GM12878 (cell line): ENCODE data around the gene GOPC. TPM values are rescaled to one million over a fixed set of nuclear protein-coding genes. Genes with fewer than 3 reads are reported as not detected.

Experiments used
- ATAC-seq: fragments of 200-7000 bp; cut with Tn5 transposase; 3 replicates; pipeline ENCODE4 v1.9.1; 2020; ENCODE audit warnings: mild to moderate bottlenecking, moderate library complexity
- BruUV-seq: library from RNA; stranded (reverse); fragments of 400-500 nt; replicated peaks from 2 replicates; lab custom pipeline; 2021; lab: Mats Ljungman, UMichigan
- CTCF ChIA-PET: fragments of 300-600 bp; sonication (Branson Sonifier 250); formaldehyde crosslinking; extraction: SDS; loops from one replicate; lab custom pipeline; 2021; ENCODE audit warnings: inconsistent platforms; lab: Yijun Ruan, JAX
- POLR2A ChIA-PET: fragments of 350-600 bp; formaldehyde crosslinking; extraction: SDS; loops from one replicate; lab custom pipeline; 2021; ENCODE audit warnings: inconsistent platforms; lab: Charles Lee
- RAD21 ChIA-PET: fragments of 300-600 bp; sonication (Branson Sonifier 250); formaldehyde crosslinking; loops from one replicate; lab custom pipeline; 2023; ENCODE audit warnings: antibody characterized with exemption; ENCODE audit not compliant: unreplicated experiment; lab: Charles Lee
- SMC1A ChIA-PET: fragments of 300-600 bp; sonication (Branson Sonifier 250); formaldehyde crosslinking; loops from one replicate; lab custom pipeline; 2023; ENCODE audit not compliant: unreplicated experiment, uncharacterized antibody; lab: Charles Lee
- DNase-seq: peaks from one replicate; pipeline ENCODE4 v3.0.0-alpha.2; 2011; ENCODE audit warnings: low read depth, low spot score
- FAIRE-seq: peaks from 3 replicates; lab custom pipeline; 2011; peaks lifted over from hg19 to GRCh38; lab: Jason Lieb, UNC
- H2AFZ ChIP-seq: 2 replicates; pipeline ENCODE4 v1.6.0; 2011; ENCODE audit warnings: low read depth, low read length, control low read depth; ENCODE audit not compliant: control insufficient read depth
- H3K27ac ChIP-seq: 2 replicates; pipeline ENCODE4 v1.5.1; 2011; ENCODE audit warnings: control low read depth; ENCODE audit not compliant: control insufficient read depth, insufficient read depth
- H3K27me3 ChIP-seq, 2 experiments: replicated peaks in 1 of 2; 2 replicates each; pipeline versions ENCODE4 v1.6.0 to v1.6.1; 2011; ENCODE audit warnings: low read length in 1 of 2; ENCODE audit not compliant: control insufficient read depth in 2 of 2, insufficient read depth in 2 of 2
- H3K36me3 ChIP-seq, 2 experiments: 2 replicates each; pipeline ENCODE4 v1.5.1; 2011; ENCODE audit warnings: low read length in 1 of 2; ENCODE audit not compliant: control insufficient read depth in 2 of 2, insufficient read depth in 2 of 2
- H3K4me1 ChIP-seq: 2 replicates; pipeline ENCODE4 v1.6.1; 2011; ENCODE audit warnings: mild to moderate bottlenecking, low read length, moderate library complexity, mixed read lengths; ENCODE audit not compliant: control insufficient read depth, insufficient read depth
- H3K4me2 ChIP-seq: 2 replicates; pipeline ENCODE4 v1.6.0; 2011; ENCODE audit warnings: control low read depth; ENCODE audit not compliant: control insufficient read depth, insufficient read depth
- H3K4me3 ChIP-seq: fragments of 200-600 bp; sonication (generic); 2 replicates; pipeline ENCODE4 v1.5.1; 2016
- H3K79me2 ChIP-seq: 2 replicates; pipeline ENCODE4 v1.6.0; 2011; ENCODE audit warnings: low read length; ENCODE audit not compliant: control insufficient read depth, insufficient read depth
- H3K9ac ChIP-seq: 2 replicates; pipeline ENCODE4 v1.8.0; 2011; ENCODE audit warnings: low read length, control low read depth, mixed read lengths; ENCODE audit not compliant: control insufficient read depth, insufficient read depth
- H3K9me3 ChIP-seq: replicated peaks from 3 replicates; pipeline ENCODE4 v1.5.1; 2011; ENCODE audit warnings: mild to moderate bottlenecking, low read length; ENCODE audit not compliant: control insufficient read depth, insufficient read depth
- H4K20me1 ChIP-seq: 2 replicates; pipeline ENCODE4 v1.6.0; 2011; ENCODE audit not compliant: control insufficient read depth, insufficient read depth
- EP300 ChIP-seq, 2 experiments: fragments of 150-350 bp in 1 of 2; IDR thresholded peaks; 2 replicates each; pipeline ENCODE4 v1.6.1; 2011 to 2012; ENCODE audit warnings: low read depth in 2 of 2, low read length in 2 of 2, borderline replicate concordance in 1 of 2, improper control_type of control experiment in 1 of 2, inconsistent platforms in 1 of 2; ENCODE audit not compliant: control insufficient read depth in 1 of 2
- IKZF1 ChIP-seq: fragments of 450-650 bp; conservative IDR thresholded peaks from 2 replicates; pipeline ENCODE4 v1.6.1; 2017; ENCODE audit warnings: antibody characterized with exemption, mild to moderate bottlenecking
- NFYB ChIP-seq: IDR thresholded peaks from 2 replicates; pipeline ENCODE4 v1.6.1; 2011; ENCODE audit warnings: low read depth, mild to moderate bottlenecking, low read length, improper control_type of control experiment, moderate library complexity; ENCODE audit not compliant: insufficient read depth
- PAX8 ChIP-seq: fragments of 450-650 bp; IDR thresholded peaks from 2 replicates; pipeline ENCODE4 v1.6.1; 2017; ENCODE audit warnings: mild to moderate bottlenecking, moderate library complexity
- RBBP5 ChIP-seq: fragments of 200-600 bp; sonication (generic); conservative IDR thresholded peaks from 2 replicates; pipeline ENCODE4 v1.6.1; 2016
- RFX5 ChIP-seq: IDR thresholded peaks from 2 replicates; pipeline ENCODE4 v1.6.1; 2011; ENCODE audit warnings: low read depth, low read length, improper control_type of control experiment
- STAT3 ChIP-seq: IDR thresholded peaks from 2 replicates; pipeline ENCODE4 v1.6.1; 2011; ENCODE audit warnings: low read depth, low read length, improper control_type of control experiment
- ZNF207 ChIP-seq: fragments of 450-650 bp; IDR thresholded peaks from 2 replicates; pipeline ENCODE4 v1.6.1; 2014; ENCODE audit warnings: antibody characterized with exemption, mild to moderate bottlenecking, borderline replicate concordance
- WGBS: methylation state at CpG from one replicate; pipeline ENCODE4 v1.1.6; 2016; ENCODE audit warnings: low lambda C conversion rate; ENCODE audit not compliant: insufficient replicate concordance, insufficient coverage; ENCODE audit errors: missing lambda C conversion rate; 5-methylcytosine and 5-hydroxymethylcytosine counted together
- in situ Hi-C: fragments of 300-500 bp; cut with MboI; formaldehyde crosslinking; loops from 9 replicates; pipeline ENCODE4 v1.14.3; 2018; ENCODE audit warnings: mixed read lengths
- intact Hi-C: fragments of 100-400 bp; cut with micrococcal nuclease; formaldehyde crosslinking; loops from one replicate; pipeline ENCODE4 v1.14.2; 2022; ENCODE audit not compliant: unreplicated experiment
- polyA plus RNA-seq, 11 experiments: library from polyadenylated mRNA; depleted of rRNA in 4 of 11; unstranded in 6 of 11; stranded (reverse) in 5 of 11; fragments of >200 nt; fragmentation: Nextera tagmentation in 4 of 11; fragmentation: Illumina TruSeq in 1 of 11; extraction: Ambion mirVana in 4 of 11; extraction: Trizol in 1 of 11; gene quantifications; 1 replicate in 1 of 11; 2 replicates in 10 of 11; pipeline versions ENCODE4 v1.2.1 to v1.2.3, GENCODE V29; 2011 to 2016; ENCODE audit warnings: inconsistent platforms in 2 of 11, missing spikeins in 2 of 11, low read depth in 1 of 11
- total RNA-seq, 4 experiments: library from RNA; depleted of rRNA in 3 of 4; stranded (reverse); fragments of >200 nt in 3 of 4; fragmentation: Illumina TruSeq in 1 of 4; extraction: Trizol in 1 of 4; gene quantifications; 2 replicates each; pipeline versions ENCODE4 v1.2.1 to v1.2.3, GENCODE V29; 2013 to 2021
- TF ChIP-seq, protein P1 (sequence below): fragments of 450-650 bp; IDR thresholded peaks from 2 replicates; pipeline ENCODE4 v1.6.1; 2014; ENCODE audit warnings: mild to moderate bottlenecking
- TF ChIP-seq, protein P2 (sequence below): IDR thresholded peaks from 2 replicates; pipeline ENCODE4 v1.6.1; 2012; ENCODE audit warnings: low read length, inconsistent platforms
- TF ChIP-seq, protein P3 (sequence below): fragments of 450-650 bp; conservative IDR thresholded peaks from 2 replicates; pipeline ENCODE4 v1.6.1; 2017; ENCODE audit warnings: mild to moderate bottlenecking, moderate library complexity

The GOPC gene
- total and polyA plus RNA-seq, 10 of the 15 experiments (the other 5 are each of a cell fraction or from before 2014, with no cell fraction given), result 5.8 to 28.5 (median 18.0) TPM

DNA sequence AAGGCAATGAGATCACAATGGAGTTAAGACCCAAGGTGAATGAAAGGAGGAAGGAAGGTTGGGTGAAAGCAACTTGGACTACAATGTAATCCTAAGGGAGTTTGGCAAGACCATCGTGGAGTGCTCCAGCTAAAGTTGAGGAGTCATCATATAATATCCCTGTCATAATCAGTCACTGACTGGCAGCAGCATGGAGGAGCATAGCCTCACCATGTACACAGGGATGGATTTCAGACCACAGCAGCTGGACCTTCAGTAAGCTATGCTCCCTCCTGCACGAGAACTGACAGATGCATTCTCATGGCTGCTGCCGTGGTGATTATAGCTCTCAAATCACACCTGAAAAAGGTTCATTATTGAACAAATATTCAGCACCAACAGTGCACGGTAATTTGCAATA is 43.0 kb downstream of the GOPC start:
- RAD21 ChIA-PET, result interaction anchor here (1.5 to 3.2 kb wide), 2 partner anchors 82 to 109 kb away, joined by 3 to 9 read pairs; no protein-coding TSS in a partner anchor
- H3K4me1 ChIP-seq, result no peaks in the 10 kb centered on the region
- TF ChIP-seq RFX5 (no peak), ZNF207 (no peak), NFYB (no peak), IKZF1 (no peak)
- no peaks in the 10 kb centered on the region for H3K27me3 ChIP-seq
- POLR2A ChIA-PET, result interaction anchor here (1.8 kb wide), 1 partner anchor 45 kb away, joined by 4 read pairs; no protein-coding TSS in a partner anchor
- no peak overlapping the region for H3K4me3 ChIP-seq
- intact Hi-C loops (loop anchor here (5.0 to 10.0 kb wide), 2 partner anchors 212 to 276 kb away; no protein-coding TSS in a partner anchor), in situ Hi-C loops (loop anchor here (10.0 kb wide), 1 partner anchor 204 kb away; no protein-coding TSS in a partner anchor)
- H3K36me3 ChIP-seq, result peaks cover 1 to 12% of the 10 kb centered on the region in 2 experiments; a peak in 3 of 4 replicates
- no peak for DNase-seq
- H2AFZ ChIP-seq, result no peak overlapping the region
- 86% methylated on average over 4 of the region's 4 CpGs for WGBS
- no peaks in the 10 kb centered on the region for H3K9me3 ChIP-seq
- H3K4me2 ChIP-seq, result no peak overlapping the region
- FAIRE-seq, result no peak
- H3K9ac ChIP-seq, result no peak overlapping the region
- no peak for ATAC-seq
- SMC1A ChIA-PET, result interaction anchor here (0.5 to 2.8 kb wide), 7 partner anchors 9 to 270 kb away, joined by 3 to 19 read pairs (median 5); no protein-coding TSS in a partner anchor
- H4K20me1 ChIP-seq, result no peaks in the 10 kb centered on the region
- H3K79me2 ChIP-seq, result no peaks in the 10 kb centered on the region
- CTCF ChIA-PET, result interaction anchor here (0.8 to 14.8 kb wide), 5 partner anchors 18 to 109 kb away, joined by 3 to 223 read pairs (median 15); partner anchors contain the start of gene DCBLD1
- H3K27ac ChIP-seq, result no peak overlapping the region
- no TSS peak for BruUV-seq

DNA sequence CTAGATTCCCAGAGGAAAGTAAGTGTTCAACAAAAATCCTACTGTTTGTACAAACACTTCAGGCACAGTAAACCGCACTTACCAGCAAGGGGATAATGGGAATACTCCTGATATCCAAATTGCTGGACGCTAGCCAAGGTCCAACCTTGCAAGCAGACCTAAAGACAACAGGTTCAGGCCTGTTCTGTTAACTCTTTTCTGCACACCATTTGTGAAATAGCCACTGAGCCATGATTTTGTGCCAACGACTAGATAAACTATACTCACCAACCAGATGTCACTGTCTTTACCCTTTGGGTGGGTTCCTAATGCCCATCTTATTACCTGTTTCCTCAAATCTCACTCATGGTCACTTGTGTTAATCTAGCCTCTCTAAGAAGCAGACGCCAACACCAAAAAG is 43.5 kb downstream of the GOPC start:
- peaks cover 1 to 9% of the 10 kb centered on the region in 2 experiments; a peak in 3 of 4 replicates for H3K36me3 ChIP-seq
- no TSS peak for BruUV-seq
- no peaks in the 10 kb centered on the region for H3K4me1 ChIP-seq
- 98% methylated on average over 4 of the region's 4 CpGs for WGBS
- H3K79me2 ChIP-seq, result no peaks in the 10 kb centered on the region
- no peak overlapping the region for H3K4me2 ChIP-seq
- ChIA-PET SMC1A (interaction anchor here (0.7 to 5.3 kb wide), 4 partner anchors 8 to 109 kb away, joined by 3 to 52 read pairs (median 12); no protein-coding TSS in a partner anchor), RAD21 (interaction anchor here (0.8 to 5.1 kb wide), 5 partner anchors 44 to 108 kb away, joined by 3 to 47 read pairs (median 3); partner anchors contain the start of gene GOPC), POLR2A (interaction anchor here (1.8 kb wide), 1 partner anchor 45 kb away, joined by 4 read pairs; no protein-coding TSS in a partner anchor), CTCF (interaction anchor here (0.7 to 14.8 kb wide), 7 partner anchors 10 to 109 kb away, joined by 3 to 223 read pairs (median 5); partner anchors contain the start of gene DCBLD1)
- intact Hi-C loops, result loop anchor here (5.0 to 10.0 kb wide), 2 partner anchors 212 to 276 kb away; no protein-coding TSS in a partner anchor
- no peaks in the 10 kb centered on the region for H3K9me3 ChIP-seq
- no peak overlapping the region for H3K27ac ChIP-seq
- no peak overlapping the region for H3K9ac ChIP-seq
- H3K4me3 ChIP-seq, result no peak overlapping the region
- ATAC-seq (no peak), DNase-seq (no peak), FAIRE-seq (no peak)
- no peaks in the 10 kb centered on the region for H4K20me1 ChIP-seq
- no peaks in the 10 kb centered on the region for H3K27me3 ChIP-seq
- in situ Hi-C loops, result loop anchor here (10.0 kb wide), 1 partner anchor 204 kb away; no protein-coding TSS in a partner anchor
- H2AFZ ChIP-seq, result no peak overlapping the region
- no peak for TF ChIP-seq RBBP5
- no peak for TF ChIP-seq EP300 (IDR thresholded peaks at IDR 0.05; ENCODE audit: borderline replicate concordance in 1 of 2, control insufficient read depth in 1 of 2, low read depth in 2 of 2, low read length in 2 of 2)
- TF ChIP-seq, protein P1, sequence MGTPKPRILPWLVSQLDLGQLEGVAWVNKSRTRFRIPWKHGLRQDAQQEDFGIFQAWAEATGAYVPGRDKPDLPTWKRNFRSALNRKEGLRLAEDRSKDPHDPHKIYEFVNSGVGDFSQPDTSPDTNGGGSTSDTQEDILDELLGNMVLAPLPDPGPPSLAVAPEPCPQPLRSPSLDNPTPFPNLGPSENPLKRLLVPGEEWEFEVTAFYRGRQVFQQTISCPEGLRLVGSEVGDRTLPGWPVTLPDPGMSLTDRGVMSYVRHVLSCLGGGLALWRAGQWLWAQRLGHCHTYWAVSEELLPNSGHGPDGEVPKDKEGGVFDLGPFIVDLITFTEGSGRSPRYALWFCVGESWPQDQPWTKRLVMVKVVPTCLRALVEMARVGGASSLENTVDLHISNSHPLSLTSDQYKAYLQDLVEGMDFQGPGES, result no peak
- TF ChIP-seq STAT3, result no peak
- TF ChIP-seq, protein P2, sequence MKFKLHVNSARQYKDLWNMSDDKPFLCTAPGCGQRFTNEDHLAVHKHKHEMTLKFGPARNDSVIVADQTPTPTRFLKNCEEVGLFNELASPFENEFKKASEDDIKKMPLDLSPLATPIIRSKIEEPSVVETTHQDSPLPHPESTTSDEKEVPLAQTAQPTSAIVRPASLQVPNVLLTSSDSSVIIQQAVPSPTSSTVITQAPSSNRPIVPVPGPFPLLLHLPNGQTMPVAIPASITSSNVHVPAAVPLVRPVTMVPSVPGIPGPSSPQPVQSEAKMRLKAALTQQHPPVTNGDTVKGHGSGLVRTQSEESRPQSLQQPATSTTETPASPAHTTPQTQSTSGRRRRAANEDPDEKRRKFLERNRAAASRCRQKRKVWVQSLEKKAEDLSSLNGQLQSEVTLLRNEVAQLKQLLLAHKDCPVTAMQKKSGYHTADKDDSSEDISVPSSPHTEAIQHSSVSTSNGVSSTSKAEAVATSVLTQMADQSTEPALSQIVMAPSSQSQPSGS, result no peak
- no peak for TF ChIP-seq PAX8
- TF ChIP-seq, protein P3, sequence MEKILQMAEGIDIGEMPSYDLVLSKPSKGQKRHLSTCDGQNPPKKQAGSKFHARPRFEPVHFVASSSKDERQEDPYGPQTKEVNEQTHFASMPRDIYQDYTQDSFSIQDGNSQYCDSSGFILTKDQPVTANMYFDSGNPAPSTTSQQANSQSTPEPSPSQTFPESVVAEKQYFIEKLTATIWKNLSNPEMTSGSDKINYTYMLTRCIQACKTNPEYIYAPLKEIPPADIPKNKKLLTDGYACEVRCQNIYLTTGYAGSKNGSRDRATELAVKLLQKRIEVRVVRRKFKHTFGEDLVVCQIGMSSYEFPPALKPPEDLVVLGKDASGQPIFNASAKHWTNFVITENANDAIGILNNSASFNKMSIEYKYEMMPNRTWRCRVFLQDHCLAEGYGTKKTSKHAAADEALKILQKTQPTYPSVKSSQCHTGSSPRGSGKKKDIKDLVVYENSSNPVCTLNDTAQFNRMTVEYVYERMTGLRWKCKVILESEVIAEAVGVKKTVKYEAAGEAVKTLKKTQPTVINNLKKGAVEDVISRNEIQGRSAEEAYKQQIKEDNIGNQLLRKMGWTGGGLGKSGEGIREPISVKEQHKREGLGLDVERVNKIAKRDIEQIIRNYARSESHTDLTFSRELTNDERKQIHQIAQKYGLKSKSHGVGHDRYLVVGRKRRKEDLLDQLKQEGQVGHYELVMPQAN, result no peak
